GM19438 (cell line): Measurements from ENCODE around the gene HOXA7.
A peak's percentile ranks its signal among the peaks of the same experiment; 100 is the strongest.

ENCODE experiments used
- ATAC-seq: cut with Tn5 transposase; IDR thresholded peaks from one replicate; pipeline ENCODE4 v1.9.1; 2021; ENCODE audit warnings: low read depth; ENCODE audit not compliant: unreplicated experiment

Gene HOXA7

GRCh38 chr7:27156508-27156898 lies at the start of gene HOXA7:
Gene HOXA7 (minus strand): TSS chr7:27156675. CDS start chr7:27156545, 130 bp downstream.
- ATAC-seq, result no peak

- no peak for ATAC-seq
These were observed 49.1 kb upstream of the HOXA7 start for GRCh38 chr7:27205325-27206280.

GRCh38 chr7:27204851-27205322 lies 48.4 kb upstream of the HOXA7 start:
- no peak for ATAC-seq

GRCh38 chr7:27203964-27204594 lies 47.6 kb upstream of the HOXA7 start:
- no peak for ATAC-seq

GRCh38 chr7:27203365-27203953 lies 47.0 kb upstream of the HOXA7 start:
- no peak for ATAC-seq

GRCh38 chr7:27202862-27203134 lies 46.3 kb upstream of the HOXA7 start:
- no peak for ATAC-seq

GRCh38 chr7:27202018-27202861 lies 45.8 kb upstream of the HOXA7 start:
- no peak for ATAC-seq

GRCh38 chr7:27201580-27202017 lies 45.1 kb upstream of the HOXA7 start:
- no peak for ATAC-seq

GRCh38 chr7:27200761-27201579 lies 44.5 kb upstream of the HOXA7 start:
- ATAC-seq, result no peak

- peak; percentile 71 for ATAC-seq
These were observed 43.6 kb upstream of the HOXA7 start, which contains the start of gene HOXA13 for GRCh38 chr7:27199849-27200760. Gene HOXA13 (minus strand): TSS chr7:27200091. CDS start chr7:27200077, 14 bp downstream.

GRCh38 chr7:27198871-27199801 lies 42.7 kb upstream of the HOXA7 start:
- no peak for ATAC-seq

- no peak for ATAC-seq
These were observed 41.8 kb upstream of the HOXA7 start for GRCh38 chr7:27198138-27198841.

GRCh38 chr7:27197137-27198042 lies 40.9 kb upstream of the HOXA7 start:
- no peak for ATAC-seq

- ATAC-seq, result no peak
These were observed 39.9 kb upstream of the HOXA7 start for GRCh38 chr7:27196287-27196767.

- ATAC-seq, result no peak
These were observed 38.4 kb upstream of the HOXA7 start for GRCh38 chr7:27194686-27195379.
